ENCODE results near the gene PBRM1. TPM values are rescaled to one million over a fixed set of nuclear protein-coding genes. Genes with fewer than 3 reads are reported as not detected.

PBRM1 gene
- total and polyA plus RNA-seq, 11 donors, result 8.5 to 61.7 (median 44.4) TPM

DNA sequence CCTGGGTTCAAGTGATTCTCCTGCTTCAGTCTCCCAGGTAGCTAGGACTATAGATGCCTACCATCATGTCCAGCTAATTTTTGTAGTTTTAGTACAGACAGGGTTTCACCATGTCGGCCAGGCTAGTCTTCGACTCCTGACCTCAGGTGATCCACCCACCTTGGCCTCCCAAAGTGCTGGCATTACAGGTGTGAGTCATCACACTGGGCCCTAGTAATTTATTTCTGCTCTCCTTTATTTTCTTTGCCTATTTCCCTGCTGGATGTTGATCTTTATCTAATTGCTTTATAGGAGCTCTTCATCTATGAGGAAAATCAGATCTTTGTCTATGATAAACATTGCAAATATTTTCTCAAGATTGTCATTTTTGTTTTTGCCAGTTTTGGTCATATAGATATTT, 117.6 kb downstream of the PBRM1 start:
- Histone ChIP-seq H3K4me3 (no peak overlapping the region), H3K36me3 (peaks cover 0 to 79% (median 34%) of the 10 kb centered on the region in 9 donors), H3K27ac (no peak overlapping the region), H3K4me1 (peaks cover 0 to 4% (median 0%) of the 10 kb centered on the region in 12 donors), H3K27me3 (no peaks in the 10 kb centered on the region), H3K9me3 (no peaks in the 10 kb centered on the region)
- WGBS, 4 donors, result 92 to 97% (median 95%) methylated on average over 2 of the region's 2 CpGs
- DNase-seq (no peak), ATAC-seq (no peak)
- intact Hi-C loops (cut with DNase I), result no loop called here
- TF ChIP-seq POLR2A (IDR thresholded peaks at IDR 0.05), result no peak
- TF ChIP-seq, protein P1, sequence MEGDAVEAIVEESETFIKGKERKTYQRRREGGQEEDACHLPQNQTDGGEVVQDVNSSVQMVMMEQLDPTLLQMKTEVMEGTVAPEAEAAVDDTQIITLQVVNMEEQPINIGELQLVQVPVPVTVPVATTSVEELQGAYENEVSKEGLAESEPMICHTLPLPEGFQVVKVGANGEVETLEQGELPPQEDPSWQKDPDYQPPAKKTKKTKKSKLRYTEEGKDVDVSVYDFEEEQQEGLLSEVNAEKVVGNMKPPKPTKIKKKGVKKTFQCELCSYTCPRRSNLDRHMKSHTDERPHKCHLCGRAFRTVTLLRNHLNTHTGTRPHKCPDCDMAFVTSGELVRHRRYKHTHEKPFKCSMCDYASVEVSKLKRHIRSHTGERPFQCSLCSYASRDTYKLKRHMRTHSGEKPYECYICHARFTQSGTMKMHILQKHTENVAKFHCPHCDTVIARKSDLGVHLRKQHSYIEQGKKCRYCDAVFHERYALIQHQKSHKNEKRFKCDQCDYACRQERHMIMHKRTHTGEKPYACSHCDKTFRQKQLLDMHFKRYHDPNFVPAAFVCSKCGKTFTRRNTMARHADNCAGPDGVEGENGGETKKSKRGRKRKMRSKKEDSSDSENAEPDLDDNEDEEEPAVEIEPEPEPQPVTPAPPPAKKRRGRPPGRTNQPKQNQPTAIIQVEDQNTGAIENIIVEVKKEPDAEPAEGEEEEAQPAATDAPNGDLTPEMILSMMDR (IDR thresholded peaks at IDR 0.05), result no peak

DNA sequence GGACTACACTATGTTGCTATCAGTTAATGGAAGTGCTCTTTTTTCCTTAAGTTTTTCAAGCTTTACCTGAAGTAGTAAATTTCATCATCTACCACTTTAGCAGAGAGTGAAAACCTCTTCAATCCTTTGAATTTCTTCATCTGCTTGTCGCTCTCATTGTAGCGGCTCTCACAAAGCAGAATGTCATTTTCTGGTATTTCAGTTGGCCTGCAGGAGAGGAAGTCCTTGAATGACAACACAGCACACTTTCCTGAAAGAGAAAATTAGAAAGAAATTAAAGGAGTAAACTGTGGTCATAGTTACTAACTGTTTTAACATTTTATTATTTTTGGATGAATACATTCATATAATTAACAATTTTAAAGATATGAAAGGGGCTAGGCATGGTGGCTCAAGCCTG, 121.7 kb downstream of the PBRM1 start:
- DNase-seq (no peak), ATAC-seq (no peak)
- Histone ChIP-seq H3K36me3 (peaks cover 3 to 92% (median 68%) of the 10 kb centered on the region in 9 donors), H3K27ac (no peak overlapping the region), H3K4me3 (no peak overlapping the region), H3K4me1 (peaks cover 0 to 15% (median 0%) of the 10 kb centered on the region in 12 donors), H3K9me3 (no peaks in the 10 kb centered on the region), H3K27me3 (no peaks in the 10 kb centered on the region)
- TF ChIP-seq, protein P1 (IDR thresholded peaks at IDR 0.05), result no peak
- TF ChIP-seq POLR2A (IDR thresholded peaks at IDR 0.05), result no peak
- intact Hi-C loops (cut with DNase I), result no loop called here
- 86 to 94% (median 92%) methylated on average over 2 of the region's 2 CpGs for WGBS, 4 donors

DNA sequence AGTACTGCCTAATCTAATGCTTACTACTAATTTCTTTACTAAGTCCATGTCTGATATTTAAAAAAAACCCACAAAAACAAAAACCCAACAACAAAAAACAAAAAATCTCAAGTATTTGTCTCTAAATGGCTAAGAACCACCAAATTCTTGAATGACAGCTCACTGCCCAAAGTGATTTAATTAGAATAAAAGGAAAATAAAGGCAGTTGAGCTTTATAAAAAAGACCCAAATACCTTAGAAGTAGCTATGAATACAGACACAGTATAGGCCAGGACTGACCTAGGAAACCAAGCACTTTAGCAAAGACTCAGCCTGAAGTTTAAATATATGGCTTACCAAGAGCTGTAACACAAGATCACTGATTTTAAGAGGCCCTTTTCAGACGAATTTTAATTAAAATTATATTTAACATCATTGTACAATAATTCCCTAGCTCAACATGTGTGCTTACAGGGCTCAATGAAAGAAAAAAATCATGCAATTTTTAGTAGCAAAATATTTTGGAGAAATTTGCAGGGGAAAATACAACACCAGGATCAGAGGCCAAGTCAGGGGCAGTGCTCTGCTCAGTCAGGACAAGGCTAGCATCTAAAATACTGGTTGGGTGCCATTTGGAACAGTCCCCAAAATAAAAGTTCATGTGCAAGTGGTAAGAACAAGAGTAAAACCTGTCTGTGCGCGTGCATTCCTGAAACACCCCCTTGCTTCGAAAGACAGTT, 124.5 kb downstream of the PBRM1 start:
- peak in 2 of 4 donors; percentile 33 to 56 for ATAC-seq
- no peak for DNase-seq
- intact Hi-C loops (cut with DNase I), result no loop called here
- TF ChIP-seq, protein P1 (IDR thresholded peaks at IDR 0.05), result no peak
- no peak for TF ChIP-seq POLR2A (IDR thresholded peaks at IDR 0.05)
- H3K27ac ChIP-seq, result no peak overlapping the region
- no peaks in the 10 kb centered on the region for H3K9me3 ChIP-seq
- H3K27me3 ChIP-seq, result no peaks in the 10 kb centered on the region
- WGBS, 4 donors, result 64 to 72% (median 68%) methylated on average over 4 of the region's 4 CpGs
- peaks cover 0 to 19% (median 0%) of the 10 kb centered on the region in 12 donors for H3K4me1 ChIP-seq
- peaks cover 4 to 99% (median 85%) of the 10 kb centered on the region in 9 donors for H3K36me3 ChIP-seq
- no peak overlapping the region for H3K4me3 ChIP-seq

DNA sequence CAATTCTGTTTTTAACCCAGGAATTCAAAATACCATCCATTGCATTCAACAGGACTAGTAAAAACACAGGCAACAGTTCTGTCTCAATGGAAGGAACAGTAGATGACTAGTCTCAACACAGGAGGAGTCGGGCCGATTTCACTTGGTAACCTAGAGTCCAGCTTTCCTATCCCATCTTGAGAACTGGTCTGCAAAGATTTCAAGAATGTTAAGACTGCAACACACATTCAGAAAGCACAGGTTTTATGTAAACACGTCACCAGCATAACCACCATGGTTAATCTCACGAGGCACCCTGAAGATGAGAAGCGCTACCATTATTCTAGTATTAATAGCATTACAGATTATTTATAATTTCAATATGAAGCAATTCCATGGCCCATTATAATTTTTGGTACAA, 127.3 kb downstream of the PBRM1 start:
- Histone ChIP-seq H3K4me3 (no peak overlapping the region), H3K36me3 (peaks cover 1 to 98% (median 91%) of the 10 kb centered on the region in 9 donors), H3K27me3 (no peaks in the 10 kb centered on the region), H3K4me1 (peaks cover 0 to 35% (median 0%) of the 10 kb centered on the region in 12 donors), H3K9me3 (no peaks in the 10 kb centered on the region), H3K27ac (no peak overlapping the region)
- intact Hi-C loops (cut with DNase I), result loop anchor here in 1 of 10 donors (10.0 kb wide), 1 partner anchor 86 kb away; no protein-coding TSS in a partner anchor
- DNase-seq, result no peak
- no peak for ATAC-seq
- WGBS, 4 donors, result 95 to 99% (median 96%) methylated on average over 5 of the region's 5 CpGs
- TF ChIP-seq, protein P1 (IDR thresholded peaks at IDR 0.05), result no peak
- TF ChIP-seq POLR2A (IDR thresholded peaks at IDR 0.05), result no peak

Data from heart left ventricle (tissue), 16 donors.